IPS-NIHi11 (cell line): Measurements from ENCODE around the gene SPINDOC.
"Not testable (repeated sequence)": the region's sequence is repeated elsewhere in the genome, so short reads cannot be mapped to it uniquely, and the experiment has no call there.

Experiments
- DNase-seq: peaks from one replicate; pipeline ENCODE4 v3.0.0; 2012; ENCODE audit warnings: mixed read lengths, low spot score

SPINDOC gene

GRCh38 chr11:63785823-63786222, 27.4 kb upstream of the SPINDOC start:
- DNase-seq = no peak

GRCh38 chr11:63791495-63792167, 21.6 kb upstream of the SPINDOC start:
- DNase-seq = no peak

GRCh38 chr11:63793161-63793560, 20.1 kb upstream of the SPINDOC start:
- DNase-seq = no peak

- no peak for DNase-seq
These were observed 18.2 kb upstream of the SPINDOC start for GRCh38 chr11:63795066-63795465.

GRCh38 chr11:63800921-63801320, 12.3 kb upstream of the SPINDOC start:
- no peak for DNase-seq

GRCh38 chr11:63802637-63803414, 10.4 kb upstream of the SPINDOC start:
- DNase-seq = peak; percentile 45

- DNase-seq = no peak
These were observed 9.0 kb upstream of the SPINDOC start for GRCh38 chr11:63804259-63804658.

GRCh38 chr11:63805844-63806415, 7.3 kb upstream of the SPINDOC start:
- no peak for DNase-seq

- DNase-seq = not testable (repeated sequence)
These were observed 2.9 kb upstream of the SPINDOC start for GRCh38 chr11:63810383-63810782.

GRCh38 chr11:63811522-63811921, 1.7 kb upstream of the SPINDOC start:
- DNase-seq = no peak

GRCh38 chr11:63813563-63814382, 517 bp downstream of the SPINDOC start:
- peak; percentile 67 for DNase-seq

GRCh38 chr11:63814383-63814736, 1.1 kb downstream of the SPINDOC start:
- DNase-seq = no peak

- no peak for DNase-seq
These were observed 2.9 kb downstream of the SPINDOC start for GRCh38 chr11:63816166-63816565.

- no peak for DNase-seq
These were observed 3.5 kb downstream of the SPINDOC start for GRCh38 chr11:63816732-63817131.

GRCh38 chr11:63817758-63818498, 4.7 kb downstream of the SPINDOC start:
- DNase-seq = no peak

- DNase-seq = no peak
These were observed 5.4 kb downstream of the SPINDOC start for GRCh38 chr11:63818609-63819008.

- DNase-seq = no peak
These were observed 8.2 kb downstream of the SPINDOC start for GRCh38 chr11:63821411-63821810.

GRCh38 chr11:63826471-63827190, 13.4 kb downstream of the SPINDOC start:
- no peak for DNase-seq

- peak; percentile 74 for DNase-seq
These were observed 16.7 kb downstream of the SPINDOC start for GRCh38 chr11:63829823-63830489.

- no peak for DNase-seq
These were observed 18.1 kb downstream of the SPINDOC start for GRCh38 chr11:63831326-63831725.
